ENCODE measurements around the gene ABTB2. TPM values are rescaled to one million over a fixed set of nuclear protein-coding genes. Genes with fewer than 3 reads are reported as not detected.

The ABTB2 gene
- total RNA-seq, 4 donors from 2014 or later: 3.4 to 6.2 (median 4.2) TPM

DNA sequence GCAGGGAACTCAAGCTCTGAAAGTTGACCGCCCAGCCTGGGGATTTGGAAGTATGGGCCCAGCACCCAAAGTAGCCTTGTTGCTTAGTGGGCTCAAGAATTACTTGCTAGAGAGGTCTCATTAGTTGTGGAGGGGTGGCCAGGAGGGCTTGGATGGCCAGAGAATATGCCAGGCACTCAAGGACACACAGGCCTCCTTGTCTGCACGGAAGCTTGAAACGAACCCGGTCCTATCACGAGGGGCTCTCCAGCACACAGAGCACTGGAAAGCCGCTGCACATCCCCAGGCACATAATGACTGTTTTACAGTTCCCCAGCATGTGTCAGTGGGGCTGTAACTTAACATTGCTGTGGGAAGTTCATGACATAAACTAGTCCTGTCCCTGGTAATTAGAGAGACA lies 196.4 kb downstream of the ABTB2 start:
- no peak for ATAC-seq (ENCODE audit: low FRiP score)
- DNase-seq (ENCODE audit: low spot score): no peak
- TF ChIP-seq, protein P1, sequence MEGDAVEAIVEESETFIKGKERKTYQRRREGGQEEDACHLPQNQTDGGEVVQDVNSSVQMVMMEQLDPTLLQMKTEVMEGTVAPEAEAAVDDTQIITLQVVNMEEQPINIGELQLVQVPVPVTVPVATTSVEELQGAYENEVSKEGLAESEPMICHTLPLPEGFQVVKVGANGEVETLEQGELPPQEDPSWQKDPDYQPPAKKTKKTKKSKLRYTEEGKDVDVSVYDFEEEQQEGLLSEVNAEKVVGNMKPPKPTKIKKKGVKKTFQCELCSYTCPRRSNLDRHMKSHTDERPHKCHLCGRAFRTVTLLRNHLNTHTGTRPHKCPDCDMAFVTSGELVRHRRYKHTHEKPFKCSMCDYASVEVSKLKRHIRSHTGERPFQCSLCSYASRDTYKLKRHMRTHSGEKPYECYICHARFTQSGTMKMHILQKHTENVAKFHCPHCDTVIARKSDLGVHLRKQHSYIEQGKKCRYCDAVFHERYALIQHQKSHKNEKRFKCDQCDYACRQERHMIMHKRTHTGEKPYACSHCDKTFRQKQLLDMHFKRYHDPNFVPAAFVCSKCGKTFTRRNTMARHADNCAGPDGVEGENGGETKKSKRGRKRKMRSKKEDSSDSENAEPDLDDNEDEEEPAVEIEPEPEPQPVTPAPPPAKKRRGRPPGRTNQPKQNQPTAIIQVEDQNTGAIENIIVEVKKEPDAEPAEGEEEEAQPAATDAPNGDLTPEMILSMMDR (IDR thresholded peaks at IDR 0.05): no peak

- no peak for DNase-seq (ENCODE audit: low spot score)
- no peak for ATAC-seq (ENCODE audit: low FRiP score)
- TF ChIP-seq, protein P1 (IDR thresholded peaks at IDR 0.05): no peak
Observed at GRCh38 chr11:34160791-34161190, 197.0 kb downstream of the ABTB2 start.

GRCh38 chr11:34160049-34160721 lies 197.6 kb downstream of the ABTB2 start:
- DNase-seq (ENCODE audit: low spot score): no peak
- ATAC-seq (ENCODE audit: low FRiP score): no peak
- TF ChIP-seq, protein P1 (IDR thresholded peaks at IDR 0.05): no peak

- DNase-seq (ENCODE audit: low spot score) (no peak), ATAC-seq (ENCODE audit: low FRiP score) (no peak)
- TF ChIP-seq, protein P1 (IDR thresholded peaks at IDR 0.05): no peak
Observed at GRCh38 chr11:34158661-34159060, 199.1 kb downstream of the ABTB2 start.

DNA sequence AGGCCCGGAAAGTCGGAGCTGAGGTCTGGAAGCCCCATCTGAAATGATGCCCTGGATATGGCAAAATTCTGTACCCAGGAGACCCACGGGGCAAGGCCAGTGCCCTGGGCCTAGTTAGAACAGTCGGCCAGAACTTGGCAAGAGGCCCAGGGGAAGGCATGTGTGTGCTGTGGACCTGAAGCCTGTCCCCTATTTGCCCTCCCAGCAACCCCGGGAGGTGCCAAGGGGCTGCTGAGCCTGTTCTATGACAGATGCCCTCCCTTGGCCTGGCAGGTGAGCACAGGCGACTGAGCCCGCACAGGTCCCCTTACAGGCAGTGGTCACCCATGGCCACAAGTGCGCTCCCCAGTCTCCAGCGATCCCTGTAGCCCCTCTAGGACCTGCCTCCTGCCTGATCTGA lies 200.6 kb downstream of the ABTB2 start:
- DNase-seq (ENCODE audit: low spot score) (no peak), ATAC-seq (ENCODE audit: low FRiP score) (no peak)
- TF ChIP-seq, protein P1 (IDR thresholded peaks at IDR 0.05): no peak

DNA sequence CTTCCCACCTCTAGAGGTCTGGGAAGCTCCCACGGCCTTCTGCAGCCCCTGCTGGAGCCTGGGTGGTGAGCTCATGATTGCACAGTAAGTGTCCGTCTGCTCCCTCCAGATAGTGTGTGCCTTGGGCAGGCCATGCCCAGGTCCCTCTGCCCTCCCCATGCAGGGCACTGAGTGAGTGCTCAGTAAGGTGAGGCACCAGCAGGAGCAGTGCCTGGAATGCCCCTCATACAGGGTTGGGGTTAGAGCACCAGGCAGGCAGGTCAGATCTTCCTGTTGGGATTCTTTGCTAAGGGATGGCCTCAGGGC lies 202.1 kb downstream of the ABTB2 start:
- no peak for ATAC-seq (ENCODE audit: low FRiP score)
- DNase-seq (ENCODE audit: low spot score): no peak
- TF ChIP-seq, protein P1 (IDR thresholded peaks at IDR 0.05): no peak

GRCh38 chr11:34155057-34155756 lies 202.6 kb downstream of the ABTB2 start:
- ATAC-seq (ENCODE audit: low FRiP score): no peak
- DNase-seq (ENCODE audit: low spot score): no peak
- TF ChIP-seq, protein P1 (IDR thresholded peaks at IDR 0.05): no peak
